ENCODE data around the gene TUBA3E.
"Not testable (repeated sequence)": the region's sequence is repeated elsewhere in the genome, so short reads cannot be mapped to it uniquely, and the experiment has no call there.

GRCh38 chr2:130159376-130159775 lies 38.9 kb downstream of the TUBA3E start:
- TF ChIP-seq EZH2 (IDR thresholded peaks at IDR 0.05); POLR2AphosphoS5 (IDR thresholded peaks at IDR 0.05; ENCODE audit: borderline replicate concordance, low read depth, low read length); FOXP2 (optimal IDR thresholded peaks at IDR 0.05; ENCODE audit: control extremely low read depth, extremely low read length, insufficient read depth): not testable (repeated sequence)
